IMR-90 (cell line): ENCODE data around the gene SERPINC1. TPM values are rescaled to one million over a fixed set of nuclear protein-coding genes. Genes with fewer than 3 reads are reported as not detected.

Experiments used
- ATAC-seq: fragments of 200-7000 bp; cut with Tn5 transposase; 2 replicates; pipeline ENCODE4 v1.9.1; 2020; ENCODE audit warnings: low read depth, mild to moderate bottlenecking, moderate library complexity
- BruUV-seq: library from RNA; stranded (reverse); fragments of 400-500 nt; replicated peaks from 2 replicates; lab custom pipeline; 2021; lab: Mats Ljungman, UMichigan
- CTCF ChIA-PET: fragments of 300-600 bp; formaldehyde crosslinking; extraction: SDS; loops from one replicate; lab custom pipeline; 2021; ENCODE audit warnings: antibody characterized with exemption; lab: Yijun Ruan, JAX
- POLR2A ChIA-PET: fragments of 300-600 bp; sonication (Branson Sonifier 250); formaldehyde crosslinking; loops from one replicate; lab custom pipeline; 2022; ENCODE audit warnings: antibody characterized with exemption; ENCODE audit not compliant: unreplicated experiment; lab: Charles Lee
- DNase-seq: peaks from one replicate; pipeline ENCODE4 v3.0.0; 2013
- H2AFZ ChIP-seq: replicated peaks from 2 replicates; pipeline ENCODE3; 2013; ENCODE audit warnings: low read length, mild to moderate bottlenecking; ENCODE audit not compliant: poor library complexity
- H2AK5ac ChIP-seq: 2 replicates; pipeline ENCODE4 v1.6.1; 2013; ENCODE audit warnings: low read depth, low read length, inconsistent platforms
- H2AK9ac ChIP-seq: replicated peaks from 2 replicates; pipeline ENCODE3; 2013; ENCODE audit warnings: mild to moderate bottlenecking, low read depth, low read length, moderate library complexity; ENCODE audit not compliant: poor library complexity
- H2BK120ac ChIP-seq: 2 replicates; pipeline ENCODE4 v1.6.1; 2013; ENCODE audit warnings: low read depth, low read length, inconsistent platforms
- H2BK15ac ChIP-seq: 3 replicates; pipeline ENCODE4 v1.6.1; 2013; ENCODE audit warnings: low read depth, low read length, inconsistent platforms
- H2BK20ac ChIP-seq: 2 replicates; pipeline ENCODE4 v1.6.1; 2013; ENCODE audit warnings: low read depth, mild to moderate bottlenecking, inconsistent platforms, low read length, moderate library complexity
- H2BK5ac ChIP-seq: 2 replicates; pipeline ENCODE4 v1.6.1; 2013; ENCODE audit warnings: mild to moderate bottlenecking, low read depth, low read length, inconsistent platforms; ENCODE audit not compliant: poor library complexity, severe bottlenecking
- H3K14ac ChIP-seq: replicated peaks from 2 replicates; pipeline ENCODE4 v1.6.1; 2013; ENCODE audit warnings: low read depth, low read length, inconsistent platforms
- H3K18ac ChIP-seq: 2 replicates; pipeline ENCODE4 v1.6.1; 2013; ENCODE audit warnings: low read depth, low read length, control low read depth
- H3K23ac ChIP-seq: 2 replicates; pipeline ENCODE4 v1.6.1; 2013; ENCODE audit warnings: low read depth, low read length, inconsistent platforms
- H3K27ac ChIP-seq: 2 replicates; pipeline ENCODE4 v1.5.1; 2013; ENCODE audit warnings: mild to moderate bottlenecking, control low read depth, low read length; ENCODE audit not compliant: insufficient read depth
- H3K27me3 ChIP-seq: 2 replicates; pipeline ENCODE4 v1.6.1; 2013; ENCODE audit warnings: low read length; ENCODE audit not compliant: control insufficient read depth, insufficient read depth
- H3K36me3 ChIP-seq: 2 replicates; pipeline ENCODE4 v1.6.1; 2013; ENCODE audit warnings: low read length, mixed read lengths; ENCODE audit not compliant: control insufficient read depth, insufficient read depth
- H3K4ac ChIP-seq: 2 replicates; pipeline ENCODE4 v1.6.1; 2013; ENCODE audit warnings: low read depth, low read length, inconsistent platforms
- H3K4me1 ChIP-seq: 2 replicates; pipeline ENCODE4 v1.6.1; 2013; ENCODE audit warnings: low read length, mixed read lengths; ENCODE audit not compliant: control insufficient read depth, insufficient read depth
- H3K4me2 ChIP-seq: 2 replicates; pipeline ENCODE4 v1.6.1; 2013; ENCODE audit warnings: low read depth, mild to moderate bottlenecking, control low read depth, low read length, moderate library complexity
- H3K4me3 ChIP-seq: 2 replicates; pipeline ENCODE4 v1.5.1; 2013; ENCODE audit warnings: low read depth, mild to moderate bottlenecking, control low read depth, low read length, moderate library complexity; ENCODE audit not compliant: insufficient read depth
- H3K56ac ChIP-seq: 2 replicates; pipeline ENCODE4 v1.6.1; 2013; ENCODE audit warnings: low read length, inconsistent platforms; ENCODE audit not compliant: insufficient read depth; ENCODE audit errors: extremely low read depth
- H3K79me1 ChIP-seq, 2 experiments: 2 replicates each; pipeline ENCODE4 v1.6.1; 2013; ENCODE audit warnings: low read length in 2 of 2, inconsistent platforms in 1 of 2, low read depth in 1 of 2
- H3K9ac ChIP-seq: 2 replicates; pipeline ENCODE4 v1.6.1; 2013; ENCODE audit warnings: low read depth, low read length, control low read depth
- H3K9me1 ChIP-seq: 2 replicates; pipeline ENCODE4 v1.6.1; 2013; ENCODE audit warnings: low read length, inconsistent platforms; ENCODE audit not compliant: insufficient read depth
- H3K9me3 ChIP-seq: 2 replicates; pipeline ENCODE4 v1.6.1; 2013; ENCODE audit warnings: low read length; ENCODE audit not compliant: control insufficient read depth, insufficient read depth
- H4K20me1 ChIP-seq: 2 replicates; pipeline ENCODE4 v1.6.1; 2013; ENCODE audit warnings: low read length, inconsistent platforms; ENCODE audit not compliant: insufficient read depth
- H4K5ac ChIP-seq: 2 replicates; pipeline ENCODE4 v1.6.1; 2013; ENCODE audit warnings: mild to moderate bottlenecking, low read depth, low read length, control low read depth
- H4K8ac ChIP-seq, 2 experiments: 2 replicates each; pipeline ENCODE4 v1.6.1; 2013; ENCODE audit warnings: low read depth in 2 of 2, low read length in 2 of 2, control low read depth in 1 of 2, inconsistent platforms in 1 of 2
- H4K91ac ChIP-seq: 2 replicates; pipeline ENCODE4 v1.6.1; 2013; ENCODE audit warnings: low read depth, low read length, inconsistent platforms; ENCODE audit not compliant: insufficient read depth
- CHD1 ChIP-seq: IDR thresholded peaks from 2 replicates; pipeline ENCODE4 v1.6.1; 2012; ENCODE audit warnings: low read depth, low read length, improper control_type of control experiment
- ELK1 ChIP-seq: fragments of 150-350 bp; IDR thresholded peaks from 2 replicates; pipeline ENCODE4 v1.6.1; 2016; ENCODE audit warnings: low read depth, mild to moderate bottlenecking, low read length, moderate library complexity, borderline replicate concordance
- FOS ChIP-seq: fragments of 150-350 bp; IDR thresholded peaks from 2 replicates; pipeline ENCODE4 v1.6.1; 2016; ENCODE audit warnings: low read depth, low read length
- MXI1 ChIP-seq: IDR thresholded peaks from 2 replicates; pipeline ENCODE4 v1.6.1; 2012; ENCODE audit warnings: low read depth, mild to moderate bottlenecking, low read length, moderate library complexity, borderline replicate concordance
- RFX5 ChIP-seq: IDR thresholded peaks from 2 replicates; pipeline ENCODE4 v1.8.0; 2012; ENCODE audit warnings: low read depth, mild to moderate bottlenecking, low read length, moderate library complexity
- SMC3 ChIP-seq: fragments of 150-350 bp; IDR thresholded peaks from 2 replicates; pipeline ENCODE4 v1.6.1; 2016; ENCODE audit warnings: low read depth, mild to moderate bottlenecking, antibody characterized with exemption, low read length, moderate library complexity
- WGBS, 2 experiments: methylation state at CpG; one replicate each; pipeline versions ENCODE4 v1.1.5 to v1.1.7; 2013; ENCODE audit warnings: missing lambda C conversion rate in 2 of 2; ENCODE audit not compliant: insufficient read length in 1 of 2; ENCODE audit errors: extremely low coverage in 2 of 2; 5-methylcytosine and 5-hydroxymethylcytosine counted together
- dilution Hi-C: fragments of 300-500 bp; cut with HindIII; formaldehyde crosslinking; loops from one replicate; pipeline ENCODE4 v1.14.3; 2018; ENCODE audit warnings: low sequenced_read_pairs; ENCODE audit not compliant: unreplicated experiment
- in situ Hi-C: fragments of 300-500 bp; cut with MboI; formaldehyde crosslinking; loops from 3 replicates; pipeline ENCODE4 v1.14.3; 2019; ENCODE audit warnings: low sequenced_read_pairs, inconsistent platforms, mixed read lengths
- intact Hi-C: fragments of 100-400 bp; cut with micrococcal nuclease; formaldehyde crosslinking; loops from 2 replicates; pipeline ENCODE4 v1.10.0; 2022
- polyA plus RNA-seq, 3 experiments: library from polyadenylated mRNA; depleted of rRNA; stranded (reverse); fragments of >200 nt; gene quantifications; 2 replicates each; pipeline ENCODE4 v1.2.3, GENCODE V29; 2012; ENCODE audit warnings: low replicate concordance in 1 of 3
- total RNA-seq: library from RNA; depleted of rRNA; stranded (reverse); fragments of >200 nt; gene quantifications from 2 replicates; pipeline ENCODE4 v1.2.3, GENCODE V29; 2012

The SERPINC1 gene
- total and polyA plus RNA-seq, 2 of the 4 experiments (the other 2 are of a cell fraction): not detected

GRCh38 chr1:173917635-173918493 lies 737 bp upstream of the SERPINC1 start:
- Histone ChIP-seq H2BK15ac (no peak overlapping the region), H2AK9ac (no peak overlapping the region), H3K9ac (no peak overlapping the region), H2BK120ac (no peak overlapping the region), H3K4me2 (no peak overlapping the region), H4K5ac (no peak overlapping the region), H2BK20ac (no peak overlapping the region), H3K18ac (no peak overlapping the region), H3K14ac (no peak overlapping the region), H3K9me1 (no peaks in the 10 kb centered on the region), H2BK5ac (no peak overlapping the region), H4K8ac (no peak overlapping the region), H3K79me1 (no peaks in the 10 kb centered on the region), H3K36me3 (no peaks in the 10 kb centered on the region), H3K23ac (no peak overlapping the region), H2AK5ac (no peak overlapping the region), H3K9me3 (no peaks in the 10 kb centered on the region), H3K4me1 (no peaks in the 10 kb centered on the region), H3K27me3 (no peaks in the 10 kb centered on the region), H4K20me1 (no peaks in the 10 kb centered on the region), H3K4me3 (no peak overlapping the region), H2AFZ (no peak overlapping the region), H4K91ac (no peak overlapping the region), H3K27ac (no peak overlapping the region), H3K56ac (no peak overlapping the region), H3K4ac (no peak overlapping the region)
- ChIA-PET CTCF (no interaction called here), POLR2A (no interaction called here)
- no peak for TF ChIP-seq ELK1
- TF ChIP-seq MXI1: no peak
- no peak for TF ChIP-seq RFX5
- TF ChIP-seq CHD1: no peak
- TF ChIP-seq FOS: no peak
- TF ChIP-seq SMC3: no peak
- dilution Hi-C loops: no loop called here
- in situ Hi-C loops: no loop called here
- no peak for ATAC-seq
- DNase-seq: no peak
- WGBS, 2 experiments: 81 to 100% methylated on average over 1 to 3 of the region's 12 CpGs
- BruUV-seq: no TSS peak
- intact Hi-C loops: no loop called here
